Ishikawa (cell line): ENCODE results near the gene MGMT.

Experiments used
- EGR1 ChIP-seq: IDR thresholded peaks from 2 replicates; pipeline ENCODE4 v1.6.1; 2012
- TEAD4 ChIP-seq: IDR thresholded peaks from 2 replicates; pipeline ENCODE4 v1.6.1; 2012

DNA sequence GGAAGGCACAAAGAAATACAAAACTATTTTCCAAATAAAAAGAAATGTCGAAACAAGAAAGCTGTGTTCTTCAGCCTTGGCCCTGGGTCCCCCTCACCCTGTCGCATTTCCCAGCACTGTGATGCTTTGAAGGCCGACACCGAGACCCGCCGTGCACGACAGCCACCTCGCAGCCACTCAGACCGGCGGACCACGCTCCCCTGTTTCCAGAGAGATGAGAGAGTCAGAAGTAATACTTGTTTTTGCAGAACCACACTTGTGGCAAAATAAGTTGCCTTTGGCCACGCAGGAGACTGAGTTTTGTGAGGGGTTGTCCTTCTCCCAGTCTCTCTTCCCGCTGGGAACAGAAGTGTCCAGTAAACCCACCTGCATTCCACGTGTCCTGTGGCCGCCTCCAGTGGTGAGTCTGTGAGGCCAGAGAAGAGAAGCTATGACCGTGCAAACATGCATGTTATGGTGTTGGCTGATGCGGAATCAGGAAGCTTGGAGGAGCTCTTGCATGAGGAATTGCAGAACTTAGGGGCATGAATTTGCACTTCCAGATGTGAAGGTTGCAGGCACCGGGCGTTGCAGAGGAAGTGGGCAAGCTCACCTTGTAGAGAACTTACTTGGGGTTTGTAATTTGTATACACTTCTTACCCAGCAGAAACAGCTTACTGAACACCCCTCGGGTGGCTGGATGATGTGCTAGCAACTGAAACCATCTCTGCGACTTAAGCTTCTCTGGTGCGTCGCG is 302.5 kb downstream of the MGMT start:
- TF ChIP-seq EGR1, result no peak
- no peak for TF ChIP-seq TEAD4
